HG02588 (cell line): ENCODE measurements around the gene CARD10.
"Not testable (repeated sequence)": the region's sequence is repeated elsewhere in the genome, so short reads cannot be mapped to it uniquely, and the experiment has no call there.

Experiments
- ATAC-seq: cut with Tn5 transposase; IDR thresholded peaks from one replicate; pipeline ENCODE4 v1.9.1; 2021; ENCODE audit warnings: mild to moderate bottlenecking, moderate library complexity; ENCODE audit not compliant: unreplicated experiment

The CARD10 gene

GRCh38 chr22:37471727-37472417, 47.3 kb downstream of the CARD10 start:
- ATAC-seq = no peak

- no peak for ATAC-seq
These were observed 49.1 kb downstream of the CARD10 start for GRCh38 chr22:37470087-37470445.

- no peak for ATAC-seq
These were observed 49.7 kb downstream of the CARD10 start for GRCh38 chr22:37469416-37470086.

- not testable (repeated sequence) for ATAC-seq
These were observed 51.0 kb downstream of the CARD10 start for GRCh38 chr22:37468201-37468695.

- no peak for ATAC-seq
These were observed 51.7 kb downstream of the CARD10 start for GRCh38 chr22:37467391-37467955.

GRCh38 chr22:37464181-37464580, 55.0 kb downstream of the CARD10 start:
- ATAC-seq = no peak

- no peak for ATAC-seq
These were observed 56.2 kb downstream of the CARD10 start for GRCh38 chr22:37462983-37463382.

- no peak for ATAC-seq
These were observed 56.8 kb downstream of the CARD10 start for GRCh38 chr22:37462436-37462835.

- no peak for ATAC-seq
These were observed 57.3 kb downstream of the CARD10 start for GRCh38 chr22:37461961-37462360.

- ATAC-seq = no peak
These were observed 58.5 kb downstream of the CARD10 start for GRCh38 chr22:37460684-37461083.

- ATAC-seq = no peak
These were observed 60.0 kb downstream of the CARD10 start for GRCh38 chr22:37459206-37459605.

- no peak for ATAC-seq
These were observed 61.9 kb downstream of the CARD10 start for GRCh38 chr22:37457093-37457893.

GRCh38 chr22:37456346-37456745, 62.9 kb downstream of the CARD10 start:
- no peak for ATAC-seq

- no peak for ATAC-seq
These were observed 63.3 kb downstream of the CARD10 start for GRCh38 chr22:37455896-37456295.

- ATAC-seq = no peak
These were observed 64.1 kb downstream of the CARD10 start for GRCh38 chr22:37454857-37455686.

- ATAC-seq = no peak
These were observed 65.5 kb downstream of the CARD10 start for GRCh38 chr22:37453696-37454095.

GRCh38 chr22:37451218-37451617, 68.0 kb downstream of the CARD10 start:
- ATAC-seq = no peak

GRCh38 chr22:37449331-37450001, 69.7 kb downstream of the CARD10 start:
- no peak for ATAC-seq

- ATAC-seq = no peak
These were observed 70.6 kb downstream of the CARD10 start for GRCh38 chr22:37448516-37449127.
